H1 (cell line): ENCODE measurements around the gene ENO3. TPM values are rescaled to one million over a fixed set of nuclear protein-coding genes. Genes with fewer than 3 reads are reported as not detected.

Source experiments
- CTCF ChIA-PET: fragments of 300-600 bp; sonication (Branson Sonifier 250); formaldehyde crosslinking; loops from one replicate; lab custom pipeline; 2021; ENCODE audit not compliant: partially characterized antibody; lab: Charles Lee
- POLR2A ChIA-PET: fragments of 300-600 bp; sonication (Branson Sonifier 250); formaldehyde crosslinking; loops from one replicate; lab custom pipeline; 2021; ENCODE audit warnings: inconsistent platforms; ENCODE audit not compliant: partially characterized antibody; lab: Charles Lee
- DNase-seq, 2 experiments: peaks; one replicate each; pipeline versions ENCODE4 v3.0.0 to v3.0.0-alpha.2; 2010 to 2022; ENCODE audit warnings: low spot score in 2 of 2, low read depth in 1 of 2, mixed read lengths in 1 of 2
- FAIRE-seq: peaks from 2 replicates; lab custom pipeline; 2011; peaks lifted over from hg19 to GRCh38; lab: Jason Lieb, UNC
- H2AFZ ChIP-seq: 2 replicates; pipeline ENCODE4 v1.8.1; 2012; ENCODE audit warnings: low read length, inconsistent platforms
- H2AK5ac ChIP-seq: 2 replicates; pipeline ENCODE4 v1.6.1; 2013; ENCODE audit warnings: low read depth, low read length
- H2BK120ac ChIP-seq: replicated peaks from 2 replicates; pipeline ENCODE3; 2013; ENCODE audit warnings: low read depth, low read length, inconsistent platforms
- H2BK12ac ChIP-seq: 2 replicates; pipeline ENCODE4 v1.6.1; 2013; ENCODE audit warnings: low read depth, low read length
- H2BK15ac ChIP-seq: 2 replicates; pipeline ENCODE4 v1.6.1; 2013; ENCODE audit warnings: low read length
- H2BK20ac ChIP-seq: 2 replicates; pipeline ENCODE4 v1.6.1; 2013; ENCODE audit warnings: low read length
- H2BK5ac ChIP-seq: 2 replicates; pipeline ENCODE4 v1.6.1; 2013; ENCODE audit warnings: low read depth, low read length
- H3K14ac ChIP-seq: 2 replicates; pipeline ENCODE4 v1.6.1; 2013; ENCODE audit warnings: inconsistent platforms; ENCODE audit not compliant: insufficient read length
- H3K18ac ChIP-seq: 2 replicates; pipeline ENCODE4 v1.6.1; 2013; ENCODE audit warnings: low read length; ENCODE audit errors: extremely low read depth
- H3K23ac ChIP-seq: 2 replicates; pipeline ENCODE4 v1.6.1; 2013; ENCODE audit warnings: inconsistent platforms; ENCODE audit not compliant: insufficient read length
- H3K23me2 ChIP-seq: 2 replicates; pipeline ENCODE4 v1.6.1; 2013; ENCODE audit warnings: low read depth, low read length
- H3K27ac ChIP-seq: 2 replicates; pipeline ENCODE4 v1.6.1; 2011; ENCODE audit warnings: low read depth, low read length, inconsistent platforms
- H3K27me3 ChIP-seq, 4 experiments: replicated peaks in 1 of 4; 1 replicate in 1 of 4; 2 replicates in 3 of 4; pipeline versions ENCODE4 v1.6.1 to v1.8.1; 2011 to 2013; ENCODE audit warnings: low read length in 3 of 4, mild to moderate bottlenecking in 3 of 4, inconsistent platforms in 2 of 4, mixed read lengths in 2 of 4, moderate library complexity in 1 of 4; ENCODE audit not compliant: control insufficient read depth in 3 of 4, insufficient read depth in 3 of 4; ENCODE audit errors: extremely low read depth in 1 of 4
- H3K36me3 ChIP-seq, 4 experiments: 2 replicates each; pipeline versions ENCODE4 v1.6.1 to v1.8.1; 2011 to 2013; ENCODE audit warnings: mild to moderate bottlenecking in 4 of 4, low read length in 3 of 4, moderate library complexity in 2 of 4, control low read depth in 1 of 4, inconsistent platforms in 1 of 4; ENCODE audit not compliant: insufficient read depth in 4 of 4, control insufficient read depth in 2 of 4
- H3K4ac ChIP-seq: replicated peaks from 2 replicates; pipeline ENCODE3; 2013; ENCODE audit warnings: low read length, low read depth, mixed read lengths, inconsistent platforms; ENCODE audit not compliant: insufficient read length
- H3K4me1 ChIP-seq, 4 experiments: replicated peaks in 1 of 4; 1 replicate in 1 of 4; 2 replicates in 3 of 4; pipeline versions ENCODE4 v1.6.1 to v1.8.1; 2011 to 2013; ENCODE audit warnings: low read length in 3 of 4, inconsistent platforms in 2 of 4, mixed read lengths in 1 of 4; ENCODE audit not compliant: insufficient read depth in 4 of 4, control insufficient read depth in 3 of 4
- H3K4me2 ChIP-seq, 2 experiments: 2 replicates each; pipeline versions ENCODE4 v1.6.1 to v1.8.1; 2011 to 2013; ENCODE audit warnings: low read depth in 2 of 2, low read length in 2 of 2, control low read depth in 1 of 2, inconsistent platforms in 1 of 2, mild to moderate bottlenecking in 1 of 2; ENCODE audit not compliant: insufficient read depth in 1 of 2
- H3K4me3 ChIP-seq, 4 experiments: fragments of 200-600, 300-600 bp in 1 of 4; sonication (generic), shearing (Covaris generic), sonication (Bioruptor Twin) in 1 of 4; 2 replicates each; pipeline versions ENCODE4 v1.5.1 to v1.8.1; 2011 to 2016; ENCODE audit warnings: low read length in 4 of 4, low read depth in 3 of 4, control low read depth in 2 of 4, inconsistent platforms in 2 of 4, mild to moderate bottlenecking in 2 of 4, mixed read lengths in 1 of 4, moderate library complexity in 1 of 4; ENCODE audit not compliant: insufficient read depth in 2 of 4; ENCODE audit errors: extremely low read depth in 1 of 4
- H3K56ac ChIP-seq: replicated peaks from 2 replicates; pipeline ENCODE3; 2013; ENCODE audit warnings: low read depth, mild to moderate bottlenecking, mixed read lengths, low read length, inconsistent platforms; ENCODE audit not compliant: insufficient read length
- H3K79me1 ChIP-seq: 2 replicates; pipeline ENCODE4 v1.6.1; 2013; ENCODE audit warnings: low read depth, low read length, control low read depth
- H3K79me2 ChIP-seq, 2 experiments: 2 replicates each; pipeline versions ENCODE4 v1.6.1 to v1.8.1; 2012 to 2013; ENCODE audit warnings: low read length in 2 of 2, mild to moderate bottlenecking in 2 of 2, inconsistent platforms in 1 of 2; ENCODE audit not compliant: insufficient read depth in 2 of 2, control insufficient read depth in 1 of 2
- H3K9ac ChIP-seq, 4 experiments: replicated peaks in 1 of 4; 1 replicate in 1 of 4; 2 replicates in 3 of 4; pipeline versions ENCODE4 v1.6.1 to v1.8.1; 2011 to 2013; ENCODE audit warnings: low read depth in 3 of 4, low read length in 3 of 4, control low read depth in 2 of 4, mild to moderate bottlenecking in 2 of 4, moderate library complexity in 2 of 4, inconsistent platforms in 1 of 4; ENCODE audit errors: extremely low read depth in 1 of 4
- H3K9me3 ChIP-seq, 2 experiments: 2 replicates each; pipeline versions ENCODE4 v1.6.1 to v1.8.1; 2012 to 2013; ENCODE audit warnings: mild to moderate bottlenecking in 2 of 2, moderate library complexity in 2 of 2, control low read depth in 1 of 2, inconsistent platforms in 1 of 2, low read depth in 1 of 2, low read length in 1 of 2, mixed read lengths in 1 of 2; ENCODE audit not compliant: insufficient read depth in 2 of 2
- H4K20me1 ChIP-seq, 2 experiments: replicated peaks in 1 of 2; 2 replicates each; pipeline versions ENCODE3 to v1.8.1; 2011 to 2013; ENCODE audit warnings: inconsistent platforms in 2 of 2, low read length in 2 of 2, mild to moderate bottlenecking in 1 of 2; ENCODE audit not compliant: insufficient read depth in 2 of 2, control insufficient read depth in 1 of 2
- H4K5ac ChIP-seq: 2 replicates; pipeline ENCODE4 v1.6.1; 2013; ENCODE audit warnings: low read length, low read depth, mixed read lengths, inconsistent platforms; ENCODE audit not compliant: insufficient read length
- H4K8ac ChIP-seq: 2 replicates; pipeline ENCODE4 v1.8.0; 2013; ENCODE audit warnings: mild to moderate bottlenecking, moderate library complexity, low read length, inconsistent platforms; ENCODE audit not compliant: insufficient read depth; ENCODE audit errors: extremely low read depth
- H4K91ac ChIP-seq: replicated peaks from 2 replicates; pipeline ENCODE3; 2013; ENCODE audit warnings: low read length, mixed read lengths, inconsistent platforms; ENCODE audit not compliant: insufficient read length
- POU5F1 ChIP-seq: IDR thresholded peaks from 2 replicates; pipeline ENCODE4 v1.6.1; 2011; ENCODE audit warnings: low read depth, mild to moderate bottlenecking, low read length, moderate library complexity
- YY1 ChIP-seq: IDR thresholded peaks from 2 replicates; pipeline ENCODE4 v1.6.1; 2011; ENCODE audit warnings: low read depth, mild to moderate bottlenecking, low read length
- WGBS, 2 experiments: shearing (Covaris generic) in 1 of 2; methylation state at CpG; one replicate each; pipeline versions ENCODE4 v1.1.6 to v1.1.7; 2013 to 2015; ENCODE audit warnings: low lambda C conversion rate in 2 of 2, mixed read lengths in 2 of 2, inconsistent platforms in 1 of 2, low coverage in 1 of 2, missing lambda C conversion rate in 1 of 2; ENCODE audit not compliant: insufficient replicate concordance in 2 of 2, insufficient coverage in 1 of 2, insufficient read length in 1 of 2; ENCODE audit errors: extremely low coverage in 1 of 2, missing lambda C conversion rate in 1 of 2; 5-methylcytosine and 5-hydroxymethylcytosine counted together
- polyA plus RNA-seq, 7 experiments: library from polyadenylated mRNA; depleted of rRNA in 3 of 7; stranded (reverse) in 5 of 7; unstranded in 2 of 7; fragments of >200 nt in 5 of 7; fragments of 200-250 nt in 2 of 7; gene quantifications; 1 replicate in 5 of 7; 2 replicates in 1 of 7; 4 replicates in 1 of 7; pipeline versions ENCODE4 v1.2.1 to v1.2.3, GENCODE V29; 2011 to 2013; ENCODE audit warnings: missing spikeins in 2 of 7, mixed read lengths in 2 of 7
- total RNA-seq: library from RNA; stranded (reverse); fragmentation: NEBNext Ultra II Directional; extraction: Animal tissue kit (Norgen Biotek cat#: 25700); gene quantifications from 2 replicates; pipeline ENCODE4 v1.2.1, GENCODE V29; 2021

Gene ENO3
- total and polyA plus RNA-seq, 2 of the 8 experiments (the other 6 are each of a cell fraction or from before 2014, with no cell fraction given): 25.0 to 25.7 TPM

- H3K9ac ChIP-seq: no peak overlapping the region
- no peak overlapping the region for H4K8ac ChIP-seq
- no peaks in the 10 kb centered on the region for H3K9me3 ChIP-seq
- H4K91ac ChIP-seq: no peak overlapping the region
- no peak overlapping the region for H2AK5ac ChIP-seq
- DNase-seq: no peak
- H2BK120ac ChIP-seq: no peak overlapping the region
- WGBS, 2 experiments: 91% methylated on average over 10 of the region's 10 CpGs; no CpG with 5 or more reads in 1 of the 2 experiments
- no peak overlapping the region for H2AFZ ChIP-seq
- no peak overlapping the region for H3K18ac ChIP-seq
- TF ChIP-seq POU5F1 (no peak), YY1 (no peak)
- FAIRE-seq: no peak
- no peak overlapping the region for H3K4me3 ChIP-seq
- H3K56ac ChIP-seq: no peak overlapping the region
- CTCF ChIA-PET: interaction anchor here (0.8 to 2.8 kb wide), 4 partner anchors 13 to 64 kb away, joined by 3 to 15 read pairs (median 4); partner anchors contain the start of genes CAMTA2 and GP1BA
- peaks cover 0 to 11% (median 0%) of the 10 kb centered on the region in 4 experiments; a peak in 2 of 8 replicates for H3K36me3 ChIP-seq
- no peak overlapping the region for H3K23ac ChIP-seq
- no peak overlapping the region for H2BK15ac ChIP-seq
- H2BK12ac ChIP-seq: no peak overlapping the region
- H4K20me1 ChIP-seq: peaks cover 2 to 13% of the 10 kb centered on the region in 2 experiments
- POLR2A ChIA-PET: interaction anchor here (0.7 to 32.4 kb wide), 8 partner anchors 12 to 308 kb away, joined by 3 to 987 read pairs (median 7); partner anchors contain the start of genes CAMTA2, CHRNE, ENO3 and INCA1
- 0 out of 2 replicates have a peak, but pooled peaks cover 3% of the 10 kb centered on the region for H3K79me1 ChIP-seq
- no peak overlapping the region for H2BK5ac ChIP-seq
- H3K23me2 ChIP-seq: peaks cover 7% of the 10 kb centered on the region
- H4K5ac ChIP-seq: no peak overlapping the region
- no peak overlapping the region for H3K4ac ChIP-seq
- no peak overlapping the region for H3K14ac ChIP-seq
- H3K79me2 ChIP-seq: peaks cover 0 to 12% of the 10 kb centered on the region in 2 experiments; a peak in 1 of 4 replicates
- H3K4me1 ChIP-seq: peaks cover 0 to 13% (median 6%) of the 10 kb centered on the region in 4 experiments; a peak in 5 of 7 replicates
- no peak overlapping the region for H2BK20ac ChIP-seq
- H3K4me2 ChIP-seq: no peak overlapping the region
- H3K27ac ChIP-seq: no peak overlapping the region
- peaks cover 0 to 47% (median 34%) of the 10 kb centered on the region in 4 experiments; a peak in 6 of 7 replicates for H3K27me3 ChIP-seq
Measured at GRCh38 chr17:4973256-4974114, 22.6 kb downstream of the ENO3 start.
